GM19467 (cell line): Measurements from ENCODE around the gene GPR42.
"Not testable (repeated sequence)": the region's sequence is repeated elsewhere in the genome, so short reads cannot be mapped to it uniquely, and the experiment has no call there.

Source experiments
- ATAC-seq: cut with Tn5 transposase; IDR thresholded peaks from one replicate; pipeline ENCODE4 v1.9.1; 2021; ENCODE audit warnings: mild to moderate bottlenecking, moderate library complexity; ENCODE audit not compliant: unreplicated experiment

The GPR42 gene

DNA sequence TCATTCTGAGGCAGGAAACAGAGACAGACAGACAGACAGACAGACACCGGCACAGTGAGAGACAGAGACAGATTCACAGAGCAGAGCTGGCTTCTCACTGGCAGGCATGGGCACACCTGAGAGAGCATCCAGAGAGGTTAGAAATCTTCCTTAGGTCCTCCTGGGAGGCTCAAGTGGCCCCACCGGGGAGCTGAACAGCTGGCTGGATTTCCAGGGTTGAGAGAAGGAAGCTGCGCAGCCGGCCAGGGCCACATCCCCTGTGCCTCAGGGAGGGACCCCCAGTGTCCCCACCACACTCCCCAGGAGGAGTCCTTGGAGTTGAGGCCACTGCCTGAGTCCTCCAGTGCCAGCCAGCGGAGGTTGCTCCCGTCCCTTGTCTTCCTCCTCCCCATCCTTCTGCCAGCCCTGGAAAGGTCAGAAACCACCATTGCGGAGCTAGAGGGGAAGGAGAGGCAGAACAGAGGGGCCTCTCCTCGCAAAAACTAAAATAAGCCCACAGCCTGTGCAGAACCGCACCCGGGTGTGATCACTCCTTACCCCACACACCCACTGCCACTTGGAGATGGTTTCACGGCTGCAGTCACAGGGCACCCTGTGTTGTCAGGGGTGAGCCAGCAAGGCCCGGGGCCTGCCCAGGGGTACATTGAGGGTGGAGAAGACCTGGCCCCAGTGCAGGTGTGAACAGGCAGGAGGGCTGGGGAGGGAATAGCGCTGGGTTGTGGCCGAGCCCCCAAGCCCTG lies 8.4 kb upstream of the GPR42 start:
- no peak for ATAC-seq

DNA sequence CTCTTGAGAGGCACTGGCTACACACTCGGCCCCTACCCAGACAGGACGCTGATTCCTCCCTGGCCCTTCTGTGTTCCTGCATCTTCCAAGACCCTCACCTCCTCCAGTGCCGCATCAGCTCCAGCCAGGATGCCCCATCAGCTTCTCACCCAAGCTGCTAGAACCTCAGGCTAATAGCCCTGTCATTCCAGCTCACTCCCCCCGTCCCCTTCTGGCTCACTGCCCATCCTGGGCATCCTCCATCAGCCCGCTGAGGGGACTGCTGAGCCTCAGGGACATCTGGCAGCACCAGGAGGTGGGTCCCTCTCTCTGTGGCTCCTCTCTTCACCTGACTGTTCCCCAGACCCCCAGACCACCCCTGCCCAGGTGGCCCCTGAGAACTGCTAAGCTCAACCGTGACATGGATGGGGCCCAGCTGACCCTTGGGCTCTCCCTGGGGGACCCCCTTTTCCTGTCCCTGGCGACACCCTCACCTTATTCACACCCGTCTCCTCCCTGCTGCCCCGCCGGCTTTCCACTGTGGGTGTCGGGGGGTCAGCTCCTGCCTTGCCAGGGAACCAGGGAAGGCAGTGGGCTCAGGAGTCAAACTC lies 7.8 kb upstream of the GPR42 start:
- no peak for ATAC-seq

DNA sequence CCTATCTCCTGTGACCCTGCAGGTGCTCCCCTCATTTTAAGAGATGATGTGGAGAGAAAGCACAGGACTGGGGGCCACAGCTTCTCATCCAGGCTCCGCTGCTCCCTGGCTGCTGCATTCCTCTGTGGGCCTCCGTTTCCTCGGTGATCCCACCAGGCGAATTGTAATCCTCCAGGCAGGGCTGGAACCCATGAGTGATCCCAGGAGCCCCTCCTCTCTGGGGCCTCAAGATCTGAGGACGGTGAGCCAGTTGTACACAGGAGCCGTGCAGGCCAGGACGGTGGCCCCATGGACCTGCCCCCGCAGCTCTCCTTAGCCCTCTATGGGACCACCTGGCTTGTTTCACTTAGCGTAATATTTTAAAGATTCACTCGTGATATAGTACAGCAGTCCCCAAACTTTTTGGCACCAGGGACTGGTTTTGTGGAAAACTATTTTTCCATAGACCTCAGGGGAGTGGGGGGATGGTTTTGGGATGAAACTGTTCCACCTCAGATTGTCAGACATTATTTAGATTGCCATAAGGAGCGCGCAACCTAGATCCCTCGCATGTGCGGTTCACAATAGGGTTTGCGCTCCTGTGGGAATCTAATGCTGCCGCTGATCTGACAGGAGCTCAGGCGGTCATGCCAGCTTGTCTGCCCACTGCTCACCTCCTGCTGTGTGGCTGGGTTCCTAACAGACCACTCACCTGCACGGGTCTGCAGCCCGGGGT lies 7.0 kb upstream of the GPR42 start:
- ATAC-seq: no peak

DNA sequence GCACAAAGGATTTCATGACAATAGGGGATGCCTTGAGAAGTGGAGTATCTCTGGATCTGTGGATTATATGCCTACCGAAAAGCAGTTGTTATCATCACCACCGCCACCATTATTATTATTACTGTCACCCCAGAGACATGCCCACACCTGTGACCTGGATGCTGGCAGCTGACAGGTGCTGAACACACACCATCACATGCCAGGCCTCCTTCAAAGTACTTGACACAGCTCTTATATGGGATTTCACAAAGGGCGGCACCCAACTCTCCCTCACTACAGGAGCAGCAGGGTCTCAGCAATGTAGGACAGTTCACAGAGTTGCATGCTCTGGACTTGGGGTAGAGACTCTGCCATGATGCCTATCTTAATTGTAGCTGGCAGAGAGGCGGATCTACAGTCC lies 5.6 kb upstream of the GPR42 start:
- no peak for ATAC-seq

DNA sequence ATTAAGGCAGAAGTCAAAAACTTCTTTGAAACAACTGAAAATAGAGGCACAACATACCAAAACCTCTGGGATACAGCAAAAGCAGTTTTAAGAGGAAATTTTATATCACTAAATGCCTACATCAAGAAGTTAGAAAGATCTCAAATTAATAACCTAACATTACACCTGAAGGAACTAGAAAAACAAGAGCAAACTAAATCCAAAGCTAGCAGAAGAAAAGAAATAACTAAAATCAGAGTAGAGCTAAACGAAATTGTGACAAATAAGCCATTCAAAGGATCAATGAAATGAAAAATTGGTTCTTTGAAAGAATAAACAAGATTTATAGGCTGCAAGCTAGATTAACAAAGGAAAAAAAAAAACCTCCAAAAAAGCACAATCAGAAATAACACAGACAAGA lies 2.5 kb upstream of the GPR42 start:
- no peak for ATAC-seq

DNA sequence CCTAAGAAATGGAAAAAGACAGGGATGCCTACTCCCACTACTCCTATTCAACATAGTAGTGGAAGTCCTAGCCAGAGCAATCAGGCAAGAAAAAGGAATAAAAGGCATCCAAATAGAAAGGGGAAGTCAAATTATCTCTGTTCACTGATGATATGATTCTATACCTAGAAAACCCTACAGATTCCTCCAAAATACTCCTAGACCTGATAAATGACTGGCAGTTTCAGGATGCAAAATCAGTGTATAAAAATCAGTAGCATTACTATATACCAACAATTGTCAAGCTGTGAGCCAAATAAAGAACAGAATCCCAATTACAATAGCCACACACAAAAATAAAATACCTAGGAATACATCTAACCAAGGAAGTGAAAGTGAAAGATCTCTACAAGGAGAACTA lies 1.3 kb upstream of the GPR42 start:
- no peak for ATAC-seq

DNA sequence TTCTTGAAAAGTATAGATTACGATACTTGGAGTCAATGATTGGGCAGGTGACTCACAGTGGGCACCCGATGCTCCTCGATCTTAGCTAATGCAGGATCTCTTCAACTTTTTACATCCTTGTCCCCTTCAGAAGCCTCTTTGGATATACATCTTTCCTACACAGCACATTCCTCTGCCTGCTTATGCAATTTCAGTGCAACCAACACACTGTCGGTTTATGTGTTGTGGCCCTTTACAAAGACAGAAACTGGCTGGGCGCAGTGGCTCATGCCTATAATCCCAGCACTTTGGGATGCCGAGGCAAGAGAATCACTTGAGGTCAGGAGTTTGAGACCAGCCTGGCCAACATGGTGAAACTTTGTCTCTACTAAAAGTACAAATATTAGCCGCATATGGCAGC lies 2.6 kb downstream of the GPR42 start:
- ATAC-seq: no peak

DNA sequence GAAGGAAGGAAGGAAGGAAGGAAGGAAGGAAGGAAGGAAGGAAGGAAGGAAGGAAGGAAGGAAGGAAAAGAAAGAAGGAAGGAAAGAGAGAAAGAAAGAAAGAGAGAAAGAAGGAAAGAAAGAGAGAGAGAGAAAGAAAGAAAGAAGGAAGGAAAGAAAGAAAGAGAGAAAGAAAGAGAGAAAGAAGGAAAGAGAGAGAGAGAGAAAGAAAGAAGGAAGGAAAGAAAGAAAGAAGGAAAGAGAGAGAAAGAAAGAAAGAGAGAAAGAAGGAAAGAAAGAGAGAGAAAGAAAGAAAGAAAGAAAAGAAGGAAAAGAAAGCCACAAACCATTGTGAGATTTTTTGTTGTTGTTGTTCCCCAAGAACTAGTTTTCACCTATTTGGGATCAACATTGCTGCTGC lies 3.2 kb downstream of the GPR42 start:
- ATAC-seq: not testable (repeated sequence)

DNA sequence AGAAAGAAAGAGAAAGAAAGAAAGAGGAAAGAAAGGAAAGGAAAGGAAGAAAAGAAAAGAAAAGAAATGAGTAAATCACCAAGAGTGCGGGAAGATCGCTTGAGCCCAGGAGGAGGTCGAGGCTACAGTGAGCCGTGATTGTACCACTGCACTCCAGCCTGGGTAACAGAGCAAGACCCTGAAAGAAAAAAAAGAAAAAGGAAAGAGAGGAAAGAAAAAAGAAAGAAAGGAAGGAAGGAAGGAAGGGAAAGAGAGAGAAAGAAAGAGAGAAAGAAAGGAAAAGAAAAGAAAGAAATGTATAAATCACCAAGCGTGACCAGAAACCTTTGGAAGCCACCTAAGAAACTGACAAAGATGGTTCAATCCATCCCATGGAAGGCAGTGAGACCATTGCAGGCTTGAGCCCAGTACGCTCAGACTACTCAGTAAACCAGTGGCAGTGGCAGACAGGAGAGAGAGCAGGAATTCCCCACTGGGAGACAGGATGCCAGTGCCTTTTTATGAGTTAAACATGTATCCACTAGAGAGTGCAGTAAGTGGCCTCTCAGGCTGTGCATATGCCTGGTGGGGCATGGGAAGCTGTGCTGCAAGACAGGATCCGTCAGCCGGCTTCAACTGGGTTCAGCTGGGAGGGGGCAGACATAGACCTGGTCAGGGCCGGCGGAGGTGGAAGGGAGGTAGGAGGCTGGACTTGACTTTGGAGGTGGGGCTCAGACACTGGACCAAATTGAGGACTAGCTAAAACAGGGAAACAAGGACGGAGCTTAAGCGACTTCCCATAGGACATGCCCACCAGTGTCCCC lies 4.8 kb downstream of the GPR42 start:
- ATAC-seq: no peak

DNA sequence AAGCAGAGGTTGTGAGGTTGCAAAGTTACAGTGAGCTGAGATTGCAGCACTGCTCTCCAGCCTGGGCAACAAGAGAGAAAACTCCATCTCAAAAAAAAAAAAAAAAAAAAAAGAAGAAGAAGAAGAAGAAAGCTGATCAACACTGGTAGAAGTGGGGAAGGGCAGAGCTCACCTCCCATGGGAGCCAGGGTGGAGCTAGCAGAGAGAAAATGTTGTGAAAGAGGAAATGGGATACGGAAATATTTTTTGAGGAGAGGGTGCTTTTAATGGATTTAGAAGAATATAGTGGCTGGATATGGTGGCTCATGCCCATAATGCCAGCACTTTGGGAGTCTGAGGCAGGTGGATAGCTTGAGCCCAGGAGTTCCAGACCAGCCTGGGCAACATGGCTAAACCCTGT lies 6.8 kb downstream of the GPR42 start:
- no peak for ATAC-seq

DNA sequence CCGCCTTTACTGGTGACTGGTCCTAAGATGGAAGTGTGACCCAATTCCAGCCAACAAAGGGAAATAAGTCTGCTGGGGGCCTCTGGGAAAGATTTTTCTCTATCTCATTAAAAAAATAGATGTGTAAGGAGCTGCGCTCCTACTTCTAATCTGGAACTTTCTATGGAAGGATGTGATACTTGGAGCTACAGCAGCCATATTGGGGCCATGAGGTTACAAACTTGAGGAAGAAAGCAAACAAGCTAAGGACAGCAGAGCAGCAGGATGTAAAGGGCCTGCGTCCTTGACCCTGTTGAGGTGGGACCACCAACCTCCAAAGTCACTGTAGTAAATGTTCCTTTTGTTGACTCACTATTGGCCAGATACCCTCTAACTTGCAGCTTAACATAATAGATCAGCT lies 7.5 kb downstream of the GPR42 start:
- ATAC-seq: no peak

DNA sequence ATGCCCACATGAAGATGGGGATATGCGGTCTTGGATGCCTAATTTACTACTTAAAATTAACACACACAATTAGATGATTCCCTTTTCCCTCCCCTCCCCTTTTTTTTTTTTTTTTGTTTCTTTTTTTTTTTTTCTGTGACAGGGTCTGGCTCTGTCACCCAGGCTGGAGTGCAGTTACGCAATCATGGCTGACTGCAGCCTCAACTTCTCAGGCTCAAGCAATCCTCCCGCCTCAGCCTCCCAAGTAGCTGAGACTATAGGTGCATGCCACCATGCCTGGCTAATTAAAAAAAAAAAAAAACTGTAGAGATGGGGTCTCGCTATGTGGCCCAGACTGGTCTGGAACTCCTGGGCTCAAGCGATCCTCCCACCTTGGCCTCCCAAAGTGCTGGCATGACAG lies 8.7 kb downstream of the GPR42 start:
- ATAC-seq: not testable (repeated sequence)

DNA sequence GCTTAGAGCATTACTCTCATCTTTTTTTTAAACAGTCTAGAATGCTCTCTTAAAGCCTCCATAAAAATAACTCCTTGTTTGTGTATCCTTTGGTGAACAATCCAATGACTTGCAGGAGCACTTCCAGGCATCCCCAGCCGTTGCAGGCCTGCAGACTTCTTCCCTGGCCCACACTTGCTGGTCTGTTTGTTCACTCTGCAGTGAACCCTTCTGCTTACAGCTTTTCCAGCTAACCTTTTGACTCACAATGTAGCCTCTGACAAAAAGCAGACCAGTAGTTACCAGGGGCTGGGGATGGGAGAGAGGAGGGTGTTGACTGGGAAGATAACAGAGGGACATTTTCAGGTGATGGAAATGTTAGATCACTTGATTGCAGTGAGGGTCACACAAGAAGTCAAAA lies 9.1 kb downstream of the GPR42 start:
- ATAC-seq: no peak

DNA sequence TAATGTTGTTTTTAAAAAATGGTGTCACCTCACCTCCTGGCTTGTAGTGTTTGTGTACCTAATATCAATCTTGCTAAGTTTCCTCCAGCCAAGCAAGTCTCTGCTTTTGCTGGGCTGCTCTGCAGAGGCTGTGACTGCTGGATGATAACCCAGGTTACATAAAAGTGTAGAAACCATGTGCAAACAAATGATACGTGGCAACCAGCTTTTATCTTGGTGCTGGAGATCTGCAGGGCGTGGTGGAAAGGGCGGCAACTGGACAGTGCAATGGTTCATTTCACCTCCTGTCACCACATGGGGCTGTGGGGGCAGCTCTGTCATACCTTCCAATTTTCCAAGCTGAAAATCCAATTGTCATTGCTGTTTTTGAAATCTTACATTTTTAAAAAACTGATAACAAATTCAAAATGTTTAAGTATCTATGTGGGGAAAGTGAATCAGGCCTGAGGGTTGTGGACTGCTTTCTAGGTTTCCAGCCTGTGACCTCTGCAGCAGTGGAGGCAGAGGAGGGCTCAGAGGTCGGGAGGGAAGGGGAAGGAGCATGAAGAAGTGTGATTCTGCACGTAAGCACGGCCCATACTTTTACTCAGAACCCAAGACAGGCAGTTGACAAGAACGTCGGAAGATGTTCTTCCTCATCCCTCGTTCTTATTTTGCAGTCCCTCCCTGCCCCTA lies 9.7 kb downstream of the GPR42 start:
- no peak for ATAC-seq

DNA sequence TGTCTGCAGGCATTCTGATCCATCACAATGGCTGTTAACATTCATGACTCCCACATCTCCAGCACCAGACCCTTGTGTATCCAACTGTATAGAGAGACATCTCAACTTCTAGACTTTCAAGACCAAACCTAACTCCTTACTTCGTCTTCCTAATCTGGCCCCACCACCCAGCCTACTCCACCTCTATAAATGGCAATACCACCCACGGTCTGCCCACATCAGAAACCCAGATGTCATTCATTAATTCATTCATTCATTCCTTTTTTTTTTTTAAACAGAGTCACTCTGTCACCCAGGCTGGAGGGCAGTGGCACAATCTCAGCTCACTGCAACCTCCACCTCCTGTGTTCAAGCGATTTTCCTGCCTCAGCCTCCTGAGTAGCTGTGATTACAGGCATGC lies 10.4 kb downstream of the GPR42 start:
- ATAC-seq: no peak

DNA sequence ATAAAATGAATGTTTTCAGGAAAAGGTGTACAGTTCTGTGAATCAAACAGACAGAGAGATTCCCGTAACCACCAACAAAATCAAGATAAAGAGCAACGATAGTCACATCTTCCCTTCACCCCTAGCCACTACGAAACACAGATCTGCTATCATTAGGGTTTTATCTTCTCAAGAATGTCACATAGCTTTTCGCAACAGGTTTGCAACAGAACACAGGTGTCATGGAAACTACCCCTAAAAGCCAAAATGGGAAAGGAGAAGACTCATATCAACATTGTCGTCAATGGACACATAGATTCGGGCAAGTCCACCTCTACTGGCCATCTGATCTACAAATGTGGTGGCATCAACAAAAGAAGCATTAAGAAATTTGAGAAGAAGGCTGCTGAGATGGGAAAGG lies 11.1 kb downstream of the GPR42 start:
- no peak for ATAC-seq

DNA sequence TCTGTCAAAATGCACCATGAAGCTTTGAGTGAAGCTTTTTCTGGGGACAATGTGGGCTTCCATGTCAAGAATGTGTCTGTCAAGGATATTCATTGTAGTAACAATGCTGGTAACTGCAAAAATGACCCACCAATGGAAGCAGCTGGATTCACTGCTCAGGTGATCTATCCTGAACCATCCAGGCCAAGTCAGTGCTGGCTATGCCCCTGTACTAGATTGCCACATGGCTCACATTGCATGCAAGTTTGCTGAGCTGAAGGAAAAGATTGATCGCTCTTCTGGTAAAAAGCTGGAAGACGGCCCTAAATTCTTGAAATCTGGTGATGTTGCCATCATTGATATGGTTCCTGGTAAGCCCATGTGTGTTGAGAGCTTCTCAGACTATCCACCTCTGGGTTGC lies 12.7 kb downstream of the GPR42 start:
- ATAC-seq: no peak

DNA sequence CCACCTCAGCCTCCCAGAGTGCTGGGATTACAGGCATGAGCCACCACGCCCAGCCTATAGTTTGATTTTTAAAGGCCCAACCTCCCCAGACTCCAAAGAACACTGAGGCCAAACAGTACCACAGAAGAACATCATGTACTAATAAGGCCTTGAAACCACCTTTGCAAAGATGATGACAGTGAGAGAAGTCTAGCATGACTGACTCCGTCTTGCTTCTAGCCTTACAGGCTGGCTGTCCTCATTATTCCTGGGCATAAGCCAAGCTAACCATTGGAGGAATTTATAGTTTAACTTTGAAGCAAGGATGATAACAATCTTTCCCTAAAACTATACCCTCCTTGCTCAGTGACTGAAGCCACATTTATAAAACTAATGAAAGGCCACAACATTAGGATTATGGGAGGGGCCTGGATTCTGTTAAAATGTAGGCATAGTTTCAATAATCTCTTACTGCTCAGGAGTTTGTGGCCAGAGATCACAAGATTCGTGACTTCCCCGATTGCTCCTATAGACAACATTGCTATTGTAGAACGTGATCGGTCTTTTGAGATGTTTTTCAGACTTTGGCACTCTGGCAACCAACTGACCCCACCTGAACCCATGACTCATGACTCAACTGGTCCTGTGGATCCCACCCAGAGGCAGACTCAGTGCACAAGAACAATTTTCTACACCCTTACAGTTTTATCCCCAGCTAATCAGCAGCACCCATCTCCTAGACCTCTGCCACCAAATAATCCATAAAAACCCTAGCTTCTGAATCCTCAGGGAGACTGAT lies 17.6 kb downstream of the GPR42 start:
- no peak for ATAC-seq

DNA sequence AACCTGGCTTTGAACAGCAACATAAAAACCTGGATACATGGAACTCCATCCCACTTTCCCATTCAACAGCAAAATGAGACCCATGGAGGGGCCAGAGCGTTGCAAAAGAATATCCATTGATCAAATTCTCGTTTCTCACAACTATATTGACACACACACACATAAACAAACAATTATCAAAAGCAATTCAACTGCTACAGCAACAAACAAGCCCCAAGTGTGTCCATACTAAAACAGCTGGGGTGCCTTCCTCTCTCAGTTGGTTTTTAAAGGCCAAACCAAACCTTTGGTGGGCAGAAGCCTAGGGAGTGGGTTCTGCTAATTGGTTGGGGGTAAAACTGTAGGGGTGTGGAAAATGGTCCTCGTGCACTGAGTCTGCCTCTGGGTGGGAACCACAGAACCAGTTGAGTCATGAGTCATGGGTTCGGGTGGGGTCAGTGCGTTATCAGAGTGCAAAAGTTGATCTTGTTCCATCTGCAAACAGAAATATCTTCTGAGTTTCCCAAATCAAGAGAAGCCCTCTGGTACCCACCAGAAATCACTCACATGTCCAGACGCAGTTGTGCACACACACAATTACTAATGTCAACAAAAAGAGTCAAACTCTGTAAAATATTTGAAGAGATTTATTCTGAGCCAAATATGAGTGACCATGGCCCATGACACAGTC lies 18.5 kb downstream of the GPR42 start:
- ATAC-seq: no peak
